GM12873 (cell line): ENCODE results near the gene KRABD2.

Experiments used
- CTCF ChIP-seq: IDR thresholded peaks from 2 replicates; pipeline ENCODE4 v1.5.1; 2012; ENCODE audit warnings: low read depth, mild to moderate bottlenecking, moderate library complexity, low read length, control low read depth; ENCODE audit not compliant: insufficient read depth; ENCODE audit errors: missing control alignments

KRABD2 gene

GRCh38 chr17:8413328-8413727 is 36.8 kb upstream of the KRABD2 start:
- no peak for TF ChIP-seq CTCF

- no peak for TF ChIP-seq CTCF
Observed at GRCh38 chr17:8412089-8412488, 35.6 kb upstream of the KRABD2 start.

GRCh38 chr17:8410883-8411238 is 34.4 kb upstream of the KRABD2 start:
- TF ChIP-seq CTCF = no peak

DNA sequence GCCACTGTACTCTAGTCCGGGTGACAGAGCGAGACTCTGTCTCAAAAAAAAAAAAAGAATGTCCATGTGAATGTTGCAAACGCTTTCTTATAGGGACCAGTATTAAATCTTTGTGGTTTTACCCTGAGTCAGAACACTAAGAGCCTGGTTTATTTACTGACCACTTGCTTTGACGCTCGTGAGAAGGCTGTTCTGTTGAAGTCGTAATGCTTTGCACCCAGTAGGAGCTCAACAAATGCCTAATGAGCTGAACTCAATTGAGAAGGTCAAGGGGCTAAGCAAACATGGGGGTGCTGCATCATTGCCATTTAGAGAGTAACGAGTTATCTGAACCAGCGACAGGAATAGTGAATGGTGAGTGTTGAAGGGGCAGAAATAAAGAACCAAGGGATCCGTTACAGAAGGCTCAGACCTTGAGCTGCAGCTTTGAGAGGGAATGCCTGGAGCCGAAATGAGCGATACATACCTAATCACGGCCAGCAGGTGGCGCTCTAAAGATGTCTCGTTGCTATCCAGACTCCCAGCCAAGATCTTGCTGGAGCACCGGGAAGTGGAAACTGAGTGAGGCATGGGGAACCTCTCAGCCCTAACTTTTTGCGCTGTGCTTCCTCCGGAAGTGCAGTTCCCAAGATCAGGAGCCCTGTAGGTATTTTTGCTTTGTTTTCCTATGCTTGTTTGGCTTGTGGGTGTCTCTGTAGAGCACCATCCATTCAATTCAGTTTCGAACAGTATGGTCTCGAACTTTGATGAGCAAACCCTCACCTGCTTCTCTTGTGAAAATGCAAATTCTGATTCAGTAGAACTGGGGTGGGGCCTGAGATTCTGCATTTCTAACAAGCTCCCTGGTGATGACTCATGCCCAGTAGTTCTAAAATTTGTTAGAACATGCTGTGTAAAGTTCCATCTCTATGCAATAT is 33.7 kb upstream of the KRABD2 start:
- peak; percentile 96 for TF ChIP-seq CTCF

- no peak for TF ChIP-seq CTCF
Observed at GRCh38 chr17:8408371-8408770, 31.9 kb upstream of the KRABD2 start.

- no peak for TF ChIP-seq CTCF
Observed at GRCh38 chr17:8406174-8406573, 29.7 kb upstream of the KRABD2 start.

DNA sequence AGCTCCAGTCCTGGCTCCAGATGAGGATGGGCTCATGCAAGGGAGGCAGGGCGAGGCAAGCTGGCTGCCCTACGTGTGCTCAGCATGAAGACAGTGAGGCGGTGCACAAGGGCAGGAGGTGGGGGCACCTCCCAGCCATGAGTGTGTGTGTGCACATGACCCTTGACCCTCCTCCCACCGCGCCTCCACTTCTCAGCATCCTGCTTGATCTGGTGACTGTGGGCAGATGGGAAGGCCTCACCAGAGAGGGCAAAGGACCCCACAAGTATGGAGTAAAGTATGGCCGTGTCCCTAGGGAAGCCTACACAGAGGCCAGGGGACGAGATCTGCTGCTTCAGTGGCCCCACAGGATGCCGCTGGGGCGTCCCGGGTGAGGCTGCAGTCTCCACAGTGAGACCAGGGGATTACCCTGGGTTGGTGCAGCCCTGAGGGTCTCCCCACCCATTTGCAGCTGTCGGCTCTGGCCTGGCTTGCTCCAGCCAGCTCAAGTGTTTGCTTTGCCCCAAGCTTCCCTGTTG is 29.1 kb upstream of the KRABD2 start:
- TF ChIP-seq CTCF = no peak
